AG08396 (cell line): ENCODE measurements around the gene RSPRY1.
A peak's percentile ranks its signal among the peaks of the same experiment; 100 is the strongest.

Experiments used
- DNase-seq: peaks from one replicate; pipeline ENCODE4 v3.0.0; 2012; ENCODE audit warnings: low spot score, mixed read lengths

RSPRY1 gene

DNA sequence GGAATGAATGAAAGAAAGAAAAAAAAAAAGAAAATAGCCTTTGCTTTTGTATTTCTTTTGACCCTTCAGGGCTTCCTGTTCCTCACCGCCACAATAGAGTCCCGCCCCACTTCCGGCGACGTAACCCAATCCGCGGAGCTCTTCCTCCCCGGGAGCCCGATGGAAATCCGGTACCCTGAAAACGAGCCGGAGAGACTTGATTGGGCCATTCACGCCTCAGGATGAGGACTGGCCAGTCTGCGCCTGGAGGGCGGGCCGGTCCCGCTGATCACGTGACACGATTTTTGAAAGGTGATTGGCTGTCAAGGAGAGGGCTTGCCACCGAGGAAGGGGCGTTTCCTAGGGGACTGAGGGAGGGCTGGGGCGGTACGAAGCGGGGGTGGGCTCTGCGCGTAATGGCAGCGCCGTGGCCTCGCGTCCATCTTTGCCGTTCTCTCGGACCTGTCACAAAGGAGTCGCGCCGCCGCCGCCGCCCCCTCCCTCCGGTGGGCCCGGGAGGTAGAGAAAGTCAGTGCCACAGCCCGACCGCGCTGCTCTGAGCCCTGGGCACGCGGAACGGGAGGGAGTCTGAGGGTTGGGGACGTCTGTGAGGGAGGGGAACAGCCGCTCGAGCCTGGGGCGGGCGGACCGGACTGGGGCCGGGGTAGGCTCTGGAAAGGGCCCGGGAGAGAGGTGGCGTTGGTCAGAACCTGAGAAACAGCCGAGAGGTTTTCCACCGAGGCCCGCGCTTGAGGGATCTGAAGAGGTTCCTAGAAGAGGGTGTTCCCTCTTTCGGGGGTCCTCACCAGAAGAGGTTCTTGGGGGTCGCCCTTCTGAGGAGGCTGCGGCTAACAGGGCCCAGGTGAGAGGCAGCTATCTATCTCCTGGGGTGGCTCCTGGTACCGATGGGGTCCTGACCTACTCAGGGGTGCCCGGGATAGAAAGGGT lies at the start of gene RSPRY1, which contains the start of gene PSME3IP1:
RSPRY1 (plus strand) TSS at position 385 of the 927 bp plus-strand sequence. CDS start 18,330 bp downstream, outside the sequence.
PSME3IP1 (minus strand) TSS at position 95 of the 927 bp plus-strand sequence. CDS start 12,185 bp downstream, outside the sequence.
- DNase-seq = peak; percentile 100

DNA sequence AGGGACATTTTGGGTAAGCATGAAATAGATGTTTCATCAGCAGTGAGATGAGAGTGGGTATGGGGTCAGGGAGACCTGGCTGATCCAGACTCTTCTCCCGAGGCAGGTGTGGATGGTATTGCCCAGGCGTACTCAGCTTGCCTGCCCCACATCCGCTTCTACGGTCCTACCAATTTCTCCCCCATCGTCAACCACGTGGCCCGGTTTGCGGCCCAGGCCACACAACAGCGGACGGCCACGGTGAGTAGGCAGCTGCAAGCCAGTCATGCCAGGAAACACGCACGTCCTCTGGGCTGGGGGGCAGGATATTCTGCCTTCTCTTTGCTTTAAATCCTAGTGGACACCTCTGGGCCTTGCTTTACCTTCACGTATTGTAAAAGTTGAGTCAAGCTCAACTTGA lies 49.1 kb upstream of the RSPRY1 start:
- no peak for DNase-seq

DNA sequence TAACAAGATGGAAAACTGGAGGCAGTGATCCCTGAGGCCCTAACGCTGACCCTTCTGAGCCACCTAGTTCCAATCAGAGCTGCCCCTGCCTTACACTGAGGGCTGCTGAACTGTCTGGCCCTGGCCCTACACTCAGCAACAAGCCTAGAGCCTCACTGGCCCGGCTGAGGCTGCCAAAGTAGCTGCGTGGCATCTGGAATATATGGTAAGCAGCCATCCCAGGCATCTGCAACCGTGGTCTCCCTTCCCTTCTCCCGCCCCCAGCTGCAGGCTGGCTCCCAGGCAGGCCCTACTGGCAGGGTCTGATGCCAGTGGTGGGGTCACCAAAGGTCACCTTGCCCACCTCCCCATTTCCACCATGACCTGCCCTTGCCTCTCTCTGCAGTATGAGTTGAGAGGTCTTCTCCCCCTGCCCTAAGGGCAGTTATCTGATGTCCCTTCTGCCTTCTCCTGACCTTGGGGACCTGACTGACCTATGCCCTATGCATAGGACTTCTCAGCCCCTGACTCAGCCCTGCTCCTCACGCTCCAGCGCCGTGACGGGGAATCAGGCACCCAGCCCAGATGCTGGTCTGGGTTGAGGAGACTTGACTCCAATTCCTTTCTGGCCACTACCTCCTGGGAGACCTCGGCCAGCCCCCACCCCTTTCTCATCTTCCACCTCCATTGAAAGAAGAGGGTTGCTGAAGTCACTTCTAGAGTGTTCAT lies 48.4 kb upstream of the RSPRY1 start:
- no peak for DNase-seq

DNA sequence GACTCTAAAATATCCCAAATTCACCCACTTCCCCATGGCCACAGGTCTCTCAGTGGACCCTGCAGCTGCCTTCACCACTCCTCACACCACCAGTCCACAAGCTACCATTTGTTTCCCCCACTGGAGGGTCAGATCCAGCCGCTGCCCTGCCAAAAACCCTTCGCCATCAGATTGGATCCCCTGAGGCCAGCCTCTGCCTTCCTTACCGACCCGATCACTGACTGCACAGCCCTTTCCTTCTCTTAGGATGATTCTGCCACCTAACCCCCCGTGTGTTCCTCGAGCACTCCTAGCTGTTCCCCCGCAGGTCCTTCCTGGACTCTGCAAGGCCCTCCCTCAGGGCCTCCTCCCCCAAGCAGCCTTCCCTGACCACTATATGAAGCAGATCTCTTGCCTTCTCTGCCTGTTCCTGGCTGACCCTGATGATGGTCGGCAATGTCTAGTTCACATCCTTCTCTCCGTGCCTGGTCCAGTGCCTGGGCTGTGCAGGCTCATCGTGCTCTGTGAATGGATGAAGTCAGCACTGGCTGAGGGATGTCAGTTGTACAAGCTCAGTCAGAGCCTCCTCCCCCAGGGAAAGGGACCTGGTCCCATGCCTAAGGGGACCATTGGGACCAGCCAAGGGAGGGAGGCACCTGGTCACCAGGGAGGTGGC lies 47.7 kb upstream of the RSPRY1 start:
- no peak for DNase-seq

DNA sequence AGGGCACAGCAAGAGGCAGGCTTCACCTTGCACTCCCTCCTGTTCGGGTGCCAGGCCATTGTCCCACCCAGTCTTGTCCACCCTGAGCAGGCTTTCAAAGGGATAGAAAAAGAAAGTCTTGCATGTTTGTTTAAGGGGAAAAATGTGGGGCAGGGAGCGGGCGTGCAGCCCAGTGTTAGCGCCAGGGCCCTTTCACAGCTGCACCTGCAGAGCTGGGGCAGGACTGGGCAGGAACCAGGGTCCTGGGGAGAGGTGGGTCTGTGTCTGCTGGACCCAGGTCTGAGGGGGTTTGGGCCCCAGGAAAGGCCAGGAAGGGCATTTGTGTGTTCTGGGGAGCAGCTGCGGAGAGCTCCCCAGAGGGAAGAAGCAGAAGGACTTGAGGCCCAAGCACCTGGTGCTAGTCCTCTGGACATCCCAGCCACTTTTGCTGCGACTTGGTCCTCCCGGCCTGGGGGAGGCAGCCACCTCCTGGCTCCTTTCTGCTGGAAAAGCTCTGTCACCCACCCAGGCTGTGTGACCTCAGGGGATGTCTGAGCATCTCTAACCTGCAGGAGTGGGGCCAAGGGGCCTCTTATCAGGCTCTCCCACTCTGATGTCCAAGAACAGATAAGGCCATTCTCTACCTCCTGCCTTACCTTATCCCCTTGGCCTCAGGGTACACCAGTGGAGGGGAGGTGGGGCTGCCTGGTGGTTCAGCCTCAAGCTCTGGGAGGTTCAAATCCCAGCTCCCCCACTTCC lies 45.0 kb upstream of the RSPRY1 start:
- no peak for DNase-seq

DNA sequence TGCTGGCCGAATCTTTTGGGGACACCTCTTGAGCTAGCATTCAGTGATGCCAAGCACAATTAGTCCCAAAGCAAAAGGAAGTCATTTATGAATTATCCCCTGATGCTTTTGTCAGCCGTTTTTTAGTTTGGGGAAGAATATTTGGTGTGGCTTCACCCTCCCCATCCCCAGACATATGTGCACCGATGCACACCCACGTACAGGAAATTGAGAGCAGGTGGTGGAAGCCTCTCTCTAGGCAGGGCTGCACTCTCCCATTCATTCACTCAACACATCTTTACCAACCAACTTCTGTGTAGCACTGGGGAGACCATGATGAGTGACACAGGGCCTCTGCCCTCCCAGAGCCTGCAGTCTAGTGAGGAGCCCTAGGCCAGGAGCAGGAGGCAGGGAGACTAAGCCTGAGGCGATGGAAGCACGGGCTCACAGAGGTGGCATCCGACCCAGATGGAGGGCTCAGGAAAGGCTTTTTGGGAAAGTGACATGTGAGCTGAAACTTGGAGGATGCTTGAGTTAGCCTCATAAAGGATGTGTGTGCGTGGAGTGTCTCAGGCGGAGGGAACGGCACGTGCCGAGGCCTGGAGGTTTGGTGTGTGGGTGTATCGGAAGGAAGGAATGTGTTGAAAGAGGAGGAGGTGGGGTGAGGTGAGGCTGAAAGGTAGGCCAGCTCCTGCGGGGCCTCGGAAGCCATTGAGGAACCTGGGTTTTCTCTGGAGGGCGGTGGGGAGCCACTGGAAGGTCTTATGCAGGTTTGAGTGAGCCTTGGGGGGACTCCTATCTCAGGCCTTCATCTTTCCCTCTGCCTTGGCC lies 44.1 kb upstream of the RSPRY1 start:
- DNase-seq = no peak

DNA sequence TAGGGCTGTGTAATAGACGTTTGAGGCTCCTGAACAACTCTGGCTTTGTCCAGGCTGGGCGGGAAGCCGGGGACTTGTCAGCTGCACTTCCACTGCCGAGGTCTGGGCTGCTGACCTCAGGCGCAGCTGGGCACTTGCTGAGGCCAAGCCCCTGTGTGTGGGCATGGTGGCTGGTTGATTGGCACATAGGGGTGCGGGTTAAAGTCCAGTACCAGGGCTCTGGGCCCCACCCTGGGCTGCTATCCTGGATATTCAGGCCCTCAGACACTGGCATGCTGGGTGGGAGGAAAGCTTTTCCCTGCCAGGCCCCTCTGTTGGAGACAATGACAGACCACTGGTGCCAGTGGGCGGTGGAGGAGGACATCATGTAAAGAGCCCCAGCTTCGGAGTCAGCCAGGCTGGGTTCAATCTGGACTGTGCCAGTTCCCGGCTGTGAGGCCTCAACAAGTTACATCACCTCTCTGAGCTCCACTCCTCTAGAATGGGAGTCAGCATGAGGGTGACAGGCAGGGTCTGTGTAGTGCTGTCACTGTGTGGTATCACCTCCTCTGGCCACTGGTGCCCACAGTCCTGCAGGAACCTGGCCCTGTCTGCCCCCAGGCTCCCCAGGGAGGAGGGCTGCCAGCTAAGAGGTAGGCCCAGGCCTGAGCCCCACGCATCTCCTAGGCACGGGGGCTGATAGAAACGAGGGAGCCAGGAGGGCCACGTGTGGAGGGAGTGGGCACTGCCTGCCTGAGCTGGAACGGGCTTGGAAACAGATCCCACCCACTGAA lies 42.8 kb upstream of the RSPRY1 start:
- no peak for DNase-seq

DNA sequence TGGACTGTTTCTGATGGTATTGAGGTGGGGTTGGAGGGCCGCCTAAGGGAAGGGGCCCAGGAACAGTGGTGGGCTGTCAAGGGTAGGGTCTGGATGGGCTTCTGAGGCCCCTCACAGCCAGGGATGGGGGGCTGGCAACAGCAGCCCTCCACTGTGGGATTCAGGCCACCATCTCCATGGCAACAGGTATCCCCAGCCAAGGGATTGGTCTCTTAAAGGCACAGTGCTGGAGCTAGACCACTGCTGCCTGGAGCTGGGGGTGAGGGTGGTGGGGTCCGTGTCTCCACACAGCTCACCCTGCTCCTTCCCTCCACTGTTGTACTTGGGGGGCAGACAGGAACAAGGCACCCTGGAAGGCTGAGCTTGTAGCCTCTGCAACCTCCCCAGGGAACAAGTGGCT lies 42.1 kb upstream of the RSPRY1 start:
- no peak for DNase-seq

DNA sequence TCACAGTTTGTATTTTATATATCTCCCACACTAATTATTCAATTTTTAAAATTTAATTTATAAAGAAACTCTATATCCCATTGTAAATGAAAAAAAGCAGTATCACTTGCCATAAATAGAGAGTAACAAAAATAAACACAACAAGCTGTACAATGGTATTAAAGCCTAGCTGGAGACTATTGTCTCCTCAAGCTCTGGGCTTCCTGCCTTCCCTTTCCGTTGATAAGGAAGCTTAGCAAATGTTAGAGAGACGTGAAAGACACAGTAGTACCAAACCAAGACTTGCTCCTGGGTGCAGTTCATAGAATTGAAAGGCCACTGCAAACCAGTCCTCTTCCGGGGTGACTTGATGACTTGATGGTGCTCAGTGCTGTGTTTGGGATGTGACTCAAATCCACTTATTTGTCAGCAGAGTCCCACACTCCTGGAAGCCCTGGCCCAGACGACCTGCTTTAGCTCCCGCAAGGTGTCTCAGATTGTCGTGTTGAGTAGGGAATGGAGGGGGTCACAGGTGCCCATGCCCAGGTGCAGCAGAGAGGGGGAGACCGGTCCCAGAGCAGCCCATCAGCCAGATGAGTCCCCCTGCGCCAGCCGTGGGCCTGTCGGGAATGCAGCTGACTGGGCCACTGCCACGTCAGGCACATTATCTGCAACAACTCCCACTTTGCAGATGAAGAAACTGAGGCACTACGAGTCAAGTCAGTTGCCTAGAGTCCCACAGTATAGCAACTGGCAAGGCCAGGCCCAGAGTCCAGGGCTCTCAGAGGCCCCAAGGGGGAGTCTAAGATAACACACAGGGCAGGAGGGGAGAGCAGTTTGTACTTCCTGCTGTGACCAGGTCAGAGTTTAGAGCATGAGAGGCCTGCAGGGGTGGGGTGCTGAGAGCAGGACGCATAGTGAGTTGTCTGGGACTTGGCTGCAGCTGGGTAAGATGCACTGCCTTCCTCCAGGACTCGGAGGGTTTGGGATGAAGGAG lies 40.8 kb upstream of the RSPRY1 start:
- no peak for DNase-seq

DNA sequence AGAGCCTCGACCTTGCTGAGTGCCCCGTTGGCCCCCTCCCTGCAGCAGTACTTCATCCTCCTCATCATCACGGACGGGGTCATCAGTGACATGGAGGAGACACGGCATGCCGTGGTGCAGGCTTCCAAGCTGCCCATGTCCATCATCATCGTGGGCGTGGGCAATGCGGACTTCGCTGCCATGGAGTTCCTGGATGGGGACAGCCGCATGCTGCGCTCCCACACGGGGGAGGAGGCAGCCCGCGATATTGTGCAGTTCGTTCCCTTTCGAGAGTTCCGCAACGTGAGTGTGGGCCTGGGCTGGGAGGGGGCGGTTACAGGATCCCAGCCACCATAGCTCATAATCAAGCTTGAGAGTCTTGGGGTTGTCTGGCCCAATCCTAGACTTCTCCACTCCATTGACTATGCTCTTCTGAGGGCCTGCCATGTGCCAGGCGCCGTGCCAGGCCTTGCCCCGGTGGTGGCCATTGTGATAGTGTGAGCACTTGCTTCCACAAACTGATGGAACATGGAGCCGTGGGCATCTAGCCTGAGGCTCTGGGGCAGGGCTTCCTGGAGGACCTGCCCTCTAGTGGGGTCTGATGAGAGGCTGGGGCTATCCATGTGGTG lies 40.0 kb upstream of the RSPRY1 start:
- no peak for DNase-seq

DNA sequence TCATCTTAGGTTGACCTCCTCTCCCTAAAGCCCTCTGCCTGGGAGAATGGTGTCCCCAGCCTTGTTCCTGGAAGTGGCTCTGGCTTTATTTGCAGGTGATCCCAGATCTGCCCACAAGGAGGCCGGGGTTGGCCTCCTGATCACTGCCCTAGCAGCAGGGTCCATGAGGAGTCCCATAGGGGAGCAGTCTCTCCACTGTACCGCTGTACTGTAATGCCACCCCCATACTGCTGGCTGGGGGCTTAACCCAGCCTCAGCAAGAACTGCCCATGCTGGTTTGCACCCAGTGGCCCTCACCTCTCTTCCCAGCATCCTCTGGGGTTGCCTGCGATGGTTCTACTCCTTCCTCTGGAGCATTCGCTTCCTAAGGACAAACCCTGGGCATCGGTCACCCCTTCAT lies 39.4 kb upstream of the RSPRY1 start:
- DNase-seq = no peak

DNA sequence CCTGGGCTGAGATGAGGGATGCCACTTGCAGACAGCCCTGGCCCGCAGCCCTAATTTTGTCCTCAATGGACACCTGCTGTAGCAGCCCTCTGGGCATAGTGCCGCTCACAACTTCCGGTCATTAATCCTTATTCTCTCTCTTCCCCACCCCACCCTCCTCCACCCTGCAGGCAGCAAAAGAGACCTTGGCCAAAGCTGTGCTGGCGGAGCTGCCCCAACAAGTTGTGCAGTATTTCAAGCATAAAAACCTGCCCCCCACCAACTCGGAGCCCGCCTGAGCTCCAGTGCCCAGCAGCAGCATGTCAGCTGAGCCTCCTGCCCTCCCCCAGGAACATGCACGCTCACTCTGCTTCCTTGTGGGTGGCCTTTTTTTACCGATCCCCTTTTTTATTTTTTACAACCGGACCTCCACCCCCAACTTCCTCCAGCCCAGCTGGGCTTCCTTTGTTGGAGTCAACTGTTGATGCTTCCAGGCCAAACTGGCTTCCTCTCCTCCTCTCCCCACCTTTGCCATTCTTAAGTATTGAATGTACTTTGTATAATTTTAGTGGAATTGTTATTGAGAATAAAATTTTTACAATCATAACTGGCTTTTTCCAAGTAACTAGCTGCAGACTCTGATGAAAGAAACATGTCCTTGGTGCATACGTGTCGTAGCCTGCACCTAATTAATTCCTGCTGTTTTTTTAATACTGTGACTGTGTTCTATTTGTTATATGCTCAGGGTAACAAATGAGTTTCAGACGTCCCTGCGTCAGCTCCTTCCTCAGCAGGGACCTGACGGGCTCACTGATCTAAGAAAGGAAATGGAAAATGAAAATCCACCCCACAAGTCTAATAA lies 38.5 kb upstream of the RSPRY1 start:
- DNase-seq = no peak

DNA sequence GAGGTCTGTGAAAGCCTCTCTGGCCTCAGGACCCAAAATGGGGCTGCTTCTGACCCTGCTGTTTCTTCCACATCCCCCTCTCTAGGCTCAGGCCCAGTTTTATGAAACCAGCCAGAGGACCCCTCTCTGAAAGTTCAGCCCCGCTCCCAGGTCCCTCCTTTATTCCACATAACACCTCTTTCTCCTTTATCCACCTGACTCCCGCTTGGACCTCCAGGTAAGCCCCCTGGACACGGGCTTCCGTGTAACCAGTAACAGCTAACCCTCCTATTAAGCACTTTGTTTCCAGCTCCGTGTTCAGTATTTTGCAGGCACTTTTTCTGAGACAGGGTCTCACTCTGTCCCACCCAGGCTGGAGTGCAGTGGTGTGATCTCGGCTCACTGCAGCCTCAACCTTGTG lies 37.6 kb upstream of the RSPRY1 start:
- DNase-seq = no peak

DNA sequence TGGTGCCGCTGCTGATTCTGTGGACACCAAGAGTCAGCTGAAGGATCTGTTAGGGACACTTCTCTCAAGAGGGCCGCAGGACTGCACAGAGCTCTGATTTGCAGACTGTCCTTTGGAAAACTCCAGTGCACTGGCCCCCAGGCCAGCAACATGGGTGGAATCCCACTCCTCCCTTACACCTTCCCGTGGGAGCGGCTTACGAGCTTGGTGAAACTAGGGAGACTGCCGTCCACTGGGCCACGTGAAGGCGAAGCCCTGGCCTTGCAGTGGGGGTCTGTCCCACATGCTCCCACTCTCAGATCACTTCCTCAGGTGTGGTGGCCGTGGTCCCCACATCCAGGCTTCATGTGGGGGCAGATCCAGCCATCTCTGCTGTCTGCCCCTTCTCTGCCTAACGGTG lies 36.7 kb upstream of the RSPRY1 start:
- DNase-seq = no peak

DNA sequence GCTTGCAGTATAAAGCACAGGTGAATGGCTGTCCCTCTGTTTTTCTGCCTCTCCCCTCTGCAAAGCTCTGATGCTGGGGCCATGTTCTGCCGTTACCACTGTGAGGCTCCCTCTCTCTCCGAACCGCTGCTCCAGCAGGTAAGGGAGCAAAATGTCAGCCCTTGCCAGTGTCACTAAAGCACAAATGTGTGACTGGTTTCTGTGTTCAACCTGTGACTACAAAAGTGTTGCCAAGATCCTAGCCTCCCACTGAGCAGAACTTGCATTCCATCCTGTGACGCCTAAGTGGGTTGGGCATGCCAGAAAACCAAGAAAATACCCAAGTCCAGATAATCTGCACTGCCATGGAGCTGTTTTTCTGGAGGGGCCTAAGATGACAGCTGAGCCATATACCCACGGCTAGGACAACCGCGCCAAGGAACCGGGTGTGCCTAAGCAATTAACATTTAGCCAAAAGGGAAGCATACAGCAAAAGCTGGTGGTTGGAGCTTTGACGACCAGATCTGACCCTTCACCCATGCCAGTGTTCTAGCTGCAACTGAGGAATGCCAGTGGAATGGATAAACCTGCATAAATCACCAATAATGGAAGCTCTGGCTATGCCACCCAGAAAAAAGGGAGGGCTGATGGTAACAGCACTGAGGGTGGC lies 35.3 kb upstream of the RSPRY1 start:
- DNase-seq = no peak

DNA sequence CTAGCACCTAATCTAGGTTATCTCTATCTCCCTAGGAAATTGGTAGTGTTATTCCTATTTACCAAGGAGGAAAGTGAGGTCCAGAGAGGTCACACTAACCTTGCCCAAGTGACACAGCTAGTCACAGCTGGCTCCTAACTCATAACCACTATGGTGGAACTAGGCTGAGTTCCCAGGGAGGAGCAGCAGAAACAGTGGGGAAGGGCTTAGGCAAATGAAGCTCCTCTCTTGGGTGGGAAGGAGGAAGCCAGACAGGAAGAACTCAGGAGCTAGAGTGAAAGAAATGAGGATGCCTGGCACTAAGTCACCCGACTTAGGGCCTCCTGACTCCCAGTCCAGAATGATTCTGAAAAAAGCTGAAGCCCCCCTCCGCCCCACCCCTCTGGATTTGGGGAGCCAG lies 34.8 kb upstream of the RSPRY1 start:
- no peak for DNase-seq
